Mesothelial cell of epicardium (in vitro differentiated cells): Measurements from ENCODE around the gene MEIS3. TPM values are rescaled to one million over a fixed set of nuclear protein-coding genes. Genes with fewer than 3 reads are reported as not detected.

Experiments
- DNase-seq, 2 experiments: peaks; one replicate each; pipeline ENCODE4 v3.0.0; 2021; ENCODE audit warnings: low spot score in 2 of 2; ENCODE audit not compliant: unreplicated experiment in 2 of 2
- H3K27ac Mint-ChIP-seq: 2 replicates; pipeline ENCODE4 v1.8.0; 2021; ENCODE audit warnings: mixed read lengths
- H3K27me3 Mint-ChIP-seq: 2 replicates; pipeline ENCODE4 v1.8.0; 2021; ENCODE audit warnings: low read depth, mixed read lengths
- H3K36me3 Mint-ChIP-seq: 2 replicates; pipeline ENCODE4 v1.8.0; 2021; ENCODE audit warnings: mixed read lengths
- H3K4me1 Mint-ChIP-seq: 2 replicates; pipeline ENCODE4 v1.8.0; 2021; ENCODE audit warnings: mixed read lengths
- H3K4me3 Mint-ChIP-seq: 2 replicates; pipeline ENCODE4 v1.8.0; 2021; ENCODE audit warnings: mild to moderate bottlenecking, moderate library complexity, mixed read lengths
- H3K9me3 Mint-ChIP-seq: 2 replicates; pipeline ENCODE4 v1.8.0; 2021; ENCODE audit warnings: mixed read lengths
- CTCF ChIP-seq: fragments of 200-600 bp; sonication (generic); IDR thresholded peaks from one replicate; pipeline ENCODE4 v1.5.0; 2021; ENCODE audit warnings: antibody characterized with exemption; ENCODE audit not compliant: unreplicated experiment
- total RNA-seq: library from RNA; stranded (reverse); gene quantifications from 3 replicates; pipeline ENCODE4 v1.2.1, GENCODE V29; 2021

Gene MEIS3
- total RNA-seq, 1 donor from 2014 or later = 273 TPM

- H3K9me3 Mint-ChIP-seq = no peaks in the 10 kb centered on the region
- no peaks in the 10 kb centered on the region for H3K27me3 Mint-ChIP-seq
- no peak overlapping the region for H3K27ac Mint-ChIP-seq
- peaks cover 46% of the 10 kb centered on the region for H3K36me3 Mint-ChIP-seq
- DNase-seq = no peak
- TF ChIP-seq CTCF = no peak
- H3K4me3 Mint-ChIP-seq = no peak overlapping the region
- peaks cover 21% of the 10 kb centered on the region for H3K4me1 Mint-ChIP-seq
These were observed 66.0 kb downstream of the MEIS3 start for GRCh38 chr19:47353307-47353712.

Other genes with a start within 250 kb of the MEIS3 start
- 19.1 to 19.6 TPM (median 19.5 TPM) in 3 replicates for gene BBC3, start 188.3 kb downstream of the MEIS3 start, total RNA-seq
- 45.6 to 49.2 TPM (median 46.8 TPM) in 3 replicates for gene CCDC9, start 163.0 kb downstream of the MEIS3 start, total RNA-seq
- gene INAFM1, start 144.6 kb downstream of the MEIS3 start, total RNA-seq = 24.4 to 25.1 TPM (median 24.6 TPM) in 3 replicates
- 0.47 to 1.2 TPM (median 0.98 TPM) in 3 replicates for gene C5AR1, start 109.7 kb downstream of the MEIS3 start, total RNA-seq
- gene C5AR2, start 87.4 kb downstream of the MEIS3 start, total RNA-seq = not detected in 3 replicates
- gene DHX34, start 70.2 kb downstream of the MEIS3 start, total RNA-seq = 31.7 to 31.9 TPM (median 31.7 TPM) in 3 replicates
- 2.2 to 3.7 TPM (median 2.5 TPM) in 3 replicates for gene SLC8A2, start 52.4 kb upstream of the MEIS3 start, total RNA-seq
- 18.4 to 20.4 TPM (median 20.1 TPM) in 3 replicates for gene KPTN, start 64.7 kb upstream of the MEIS3 start, total RNA-seq
- gene NAPA, start 95.5 kb upstream of the MEIS3 start, total RNA-seq = 53.6 to 56.4 TPM (median 54.7 TPM) in 3 replicates
- 0.13 to 0.81 TPM (median 0.18 TPM) in 3 replicates for gene ZNF541, start 153.6 kb upstream of the MEIS3 start, total RNA-seq
- 35.6 to 38.5 TPM (median 36.9 TPM) in 3 replicates for gene BICRA, start 189.6 kb upstream of the MEIS3 start, total RNA-seq